ENCODE measurements around the gene CACNA1H.
"Not testable (repeated sequence)": the region's sequence is repeated elsewhere in the genome, so short reads cannot be mapped to it uniquely, and the experiment has no call there.

Gene CACNA1H

GRCh38 chr16:1225728-1226311 is 72.9 kb downstream of the CACNA1H start:
- not testable (repeated sequence) for DNase-seq (ENCODE audit: low read depth)

DNA sequence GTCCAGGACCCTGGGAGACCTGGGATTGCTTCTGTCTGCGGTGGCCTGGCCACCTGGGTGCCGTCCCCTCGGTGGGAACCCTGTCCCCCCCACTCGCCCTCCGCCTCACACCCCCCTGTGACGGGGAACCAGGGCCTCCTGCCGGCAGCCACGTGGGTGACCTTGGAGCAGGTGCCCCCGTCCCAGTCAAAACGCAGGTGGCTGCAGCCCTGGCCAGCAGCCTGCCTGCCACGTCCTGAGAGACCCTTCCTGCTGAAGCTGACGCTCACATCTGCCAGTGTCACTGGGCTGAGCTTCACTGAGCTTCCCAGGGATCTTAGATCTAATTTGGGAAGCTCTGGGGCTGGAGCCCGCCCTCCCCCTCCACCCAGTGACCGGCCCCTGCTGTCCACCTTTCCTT is 73.8 kb downstream of the CACNA1H start:
- not testable (repeated sequence) for DNase-seq (ENCODE audit: low read depth)

DNA sequence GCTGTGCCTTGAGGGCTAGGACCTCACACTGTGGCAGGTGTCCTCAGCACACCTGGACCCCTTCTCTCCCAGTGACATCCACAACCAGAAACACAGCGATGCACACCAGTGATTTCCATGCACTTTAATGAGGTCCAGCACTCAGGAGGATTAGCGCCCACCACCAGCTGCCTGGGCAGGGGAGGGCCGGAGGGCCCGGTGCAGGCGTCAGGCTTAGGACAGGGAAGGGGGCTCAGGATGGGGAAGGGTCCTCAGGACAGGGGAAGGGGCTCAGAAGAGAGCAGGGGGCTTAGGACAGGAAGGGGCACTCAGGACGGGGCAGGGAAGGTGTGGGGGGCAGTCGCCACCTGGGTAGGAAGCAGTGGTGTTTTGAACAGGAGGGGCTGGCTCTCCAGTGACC is 75.3 kb downstream of the CACNA1H start:
- DNase-seq (ENCODE audit: low read depth): not testable (repeated sequence)

DNA sequence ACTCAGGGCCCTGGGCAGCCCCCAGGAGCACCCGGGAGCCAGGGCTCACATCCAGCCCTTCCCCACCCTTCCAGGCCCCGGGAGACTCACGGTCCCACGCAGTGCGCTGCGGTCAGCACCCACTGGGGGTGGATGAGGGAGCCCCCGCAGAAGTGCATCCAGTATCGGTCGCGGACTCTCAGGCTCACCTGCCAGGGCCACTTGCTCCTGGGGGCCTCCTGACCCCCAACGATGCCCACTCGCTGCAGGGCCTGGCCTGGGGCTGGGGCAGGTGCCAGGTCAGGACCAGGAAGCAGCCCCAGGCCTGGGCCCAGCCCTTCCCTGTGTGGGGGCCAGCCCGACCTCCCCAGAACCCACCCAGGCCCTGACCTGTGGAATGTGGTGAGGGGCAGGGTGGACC is 76.6 kb downstream of the CACNA1H start:
- DNase-seq (ENCODE audit: low read depth): not testable (repeated sequence)

- DNase-seq (ENCODE audit: low read depth): not testable (repeated sequence)
Measured at GRCh38 chr16:1230084-1230470, 77.2 kb downstream of the CACNA1H start, which contains the start of gene TPSB2. Gene TPSB2, minus strand, starts transcription at chr16:1230184. Its CDS starts 233 bp downstream, at chr16:1229951.

DNA sequence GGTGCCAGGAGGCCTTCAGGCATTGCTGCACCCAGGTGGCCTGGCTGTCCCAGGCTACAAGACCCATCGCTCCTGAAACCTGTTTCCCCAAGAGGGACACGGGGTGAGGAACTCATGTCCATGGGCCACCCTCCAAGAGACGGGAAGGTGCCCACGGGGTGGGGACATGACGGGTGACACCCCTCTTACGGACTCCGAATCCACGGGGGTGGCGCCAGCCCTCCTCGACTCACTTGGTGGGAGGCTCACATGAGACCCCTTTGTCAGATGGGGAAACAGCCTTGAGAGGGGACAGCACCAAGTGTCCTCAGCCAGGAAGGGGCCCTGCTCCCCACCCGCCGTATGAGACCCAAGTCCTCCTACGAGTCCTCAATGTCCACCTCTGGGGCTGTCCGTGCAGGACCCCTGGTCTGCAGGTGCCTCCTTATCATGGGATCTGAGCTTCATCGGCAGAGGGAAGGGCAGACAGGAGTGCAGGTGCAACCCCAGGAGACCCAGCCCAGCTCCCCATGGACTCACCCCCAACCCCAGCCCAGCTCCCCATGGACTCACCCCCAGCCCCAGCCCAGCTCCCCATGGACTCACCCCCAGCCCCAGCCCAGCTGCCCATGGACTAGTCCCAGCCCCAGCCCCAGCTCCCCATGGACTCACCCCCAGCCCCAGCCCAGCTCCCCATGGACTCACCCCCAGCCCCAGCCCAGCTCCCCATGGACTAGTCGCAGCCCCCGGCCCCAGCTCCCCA is 77.7 kb downstream of the CACNA1H start:
- DNase-seq (ENCODE audit: low read depth): not testable (repeated sequence)

DNA sequence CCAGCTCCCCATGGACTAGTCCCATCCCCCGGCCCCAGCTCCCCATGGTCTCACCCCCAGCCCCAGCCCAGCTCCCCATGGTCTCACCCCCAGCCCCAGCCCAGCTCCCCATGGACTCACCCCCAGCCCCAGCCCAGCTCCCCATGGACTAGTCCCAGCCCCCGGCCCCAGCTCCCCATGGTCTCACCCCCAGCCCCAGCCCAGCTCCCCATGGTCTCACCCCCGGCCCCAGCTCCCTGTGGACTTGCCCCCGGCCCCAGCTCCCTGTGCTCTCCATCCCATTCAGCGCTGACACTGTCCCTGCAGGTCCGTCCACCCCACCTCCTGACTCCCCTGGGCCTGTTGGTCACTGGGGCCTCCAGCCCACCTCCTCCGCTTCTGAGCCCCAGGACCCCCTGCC is 78.4 kb downstream of the CACNA1H start:
- DNase-seq (ENCODE audit: low read depth): not testable (repeated sequence)

DNA sequence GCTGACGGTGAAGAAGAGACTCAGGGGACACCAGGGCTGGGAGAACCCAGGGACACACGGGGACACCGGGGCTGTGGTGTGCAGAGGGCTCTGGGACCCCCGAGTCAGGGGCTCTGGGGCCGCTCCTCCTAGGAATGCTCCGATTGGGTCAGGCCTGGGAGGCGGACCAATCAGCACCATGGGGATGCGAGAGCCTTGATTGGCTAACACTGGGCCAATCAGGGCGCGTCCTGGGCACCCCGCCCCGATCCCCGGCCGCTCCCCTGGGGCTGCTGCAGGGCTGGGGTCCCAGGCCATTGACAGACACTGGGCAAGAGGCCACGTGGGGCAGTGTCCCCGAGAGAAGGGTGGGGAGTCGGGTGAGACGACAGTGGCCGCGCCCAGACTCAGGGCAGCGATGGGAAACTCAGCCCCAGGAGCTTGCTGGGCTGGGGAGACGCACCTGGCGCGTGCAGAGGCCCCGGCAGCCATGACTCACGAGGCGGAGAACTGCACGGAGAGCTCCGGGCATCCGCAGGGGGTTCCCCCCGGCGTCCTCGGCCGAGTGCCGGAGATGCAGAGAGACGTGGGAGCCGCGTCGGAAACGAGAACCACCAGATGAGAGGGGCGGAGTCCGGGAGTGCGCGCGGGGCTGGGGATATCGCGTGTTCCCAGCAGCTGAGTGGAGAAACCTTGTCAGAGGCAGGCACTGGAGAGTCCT is 79.3 kb downstream of the CACNA1H start:
- DNase-seq (ENCODE audit: low read depth): not testable (repeated sequence)

DNA sequence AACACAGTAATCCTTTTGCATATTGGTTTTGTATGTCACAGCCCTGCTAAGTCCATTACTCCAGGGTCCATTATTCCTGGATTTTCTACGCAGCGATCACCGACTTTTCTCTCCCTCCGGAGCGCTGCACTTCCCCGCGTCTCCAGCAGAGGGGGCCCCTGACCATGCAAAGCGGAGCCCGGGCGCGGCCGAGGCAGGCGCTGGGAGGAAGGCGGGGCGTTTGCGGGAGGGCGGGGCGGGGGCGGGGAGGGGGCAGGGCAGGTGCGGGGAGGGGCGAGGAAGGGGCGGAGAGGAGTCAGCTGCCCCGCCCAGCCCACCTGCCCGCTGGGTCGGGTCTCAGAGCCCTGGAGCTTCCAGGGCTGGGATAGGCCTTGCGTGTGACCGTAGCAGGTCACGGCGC is 83.8 kb downstream of the CACNA1H start:
- DNase-seq (ENCODE audit: low read depth): not testable (repeated sequence)

DNA sequence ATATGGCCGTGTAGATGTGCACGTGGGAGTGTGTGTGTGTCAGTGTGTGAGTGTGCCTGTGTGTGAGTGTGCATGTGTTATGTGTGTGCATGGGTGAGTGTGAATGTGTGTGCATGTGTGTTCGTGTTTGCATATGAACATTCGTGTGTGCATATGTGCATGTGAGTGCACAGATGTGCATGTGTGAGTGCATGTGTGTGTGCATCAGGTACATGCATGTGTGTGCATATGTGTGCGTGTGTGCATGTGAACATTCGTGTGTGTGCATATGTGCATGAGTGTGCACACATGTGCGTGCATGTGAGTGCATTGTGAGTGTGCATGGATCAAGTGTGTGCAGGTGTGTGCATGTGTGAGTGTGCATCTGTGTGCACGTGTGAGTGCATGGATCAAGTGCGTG is 85.1 kb downstream of the CACNA1H start:
- no peak for DNase-seq (ENCODE audit: low read depth)

GRCh38 chr16:1238909-1239308 is 86.0 kb downstream of the CACNA1H start:
- DNase-seq (ENCODE audit: low read depth): not testable (repeated sequence)

GRCh38 chr16:1239575-1239974 is 86.7 kb downstream of the CACNA1H start:
- DNase-seq (ENCODE audit: low read depth): not testable (repeated sequence)

- DNase-seq (ENCODE audit: low read depth): not testable (repeated sequence)
Measured at GRCh38 chr16:1240436-1240835, 87.5 kb downstream of the CACNA1H start, which contains the start of gene TPSAB1. Gene TPSAB1, plus strand, starts transcription at chr16:1240705. Its CDS starts 234 bp downstream, at chr16:1240939.

GRCh38 chr16:1241081-1241480 is 88.2 kb downstream of the CACNA1H start:
- DNase-seq (ENCODE audit: low read depth): not testable (repeated sequence)

GRCh38 chr16:1243363-1243762 is 90.5 kb downstream of the CACNA1H start:
- not testable (repeated sequence) for DNase-seq (ENCODE audit: low read depth)

GRCh38 chr16:1243907-1244850 is 91.3 kb downstream of the CACNA1H start:
- DNase-seq (ENCODE audit: low read depth): not testable (repeated sequence)

DNA sequence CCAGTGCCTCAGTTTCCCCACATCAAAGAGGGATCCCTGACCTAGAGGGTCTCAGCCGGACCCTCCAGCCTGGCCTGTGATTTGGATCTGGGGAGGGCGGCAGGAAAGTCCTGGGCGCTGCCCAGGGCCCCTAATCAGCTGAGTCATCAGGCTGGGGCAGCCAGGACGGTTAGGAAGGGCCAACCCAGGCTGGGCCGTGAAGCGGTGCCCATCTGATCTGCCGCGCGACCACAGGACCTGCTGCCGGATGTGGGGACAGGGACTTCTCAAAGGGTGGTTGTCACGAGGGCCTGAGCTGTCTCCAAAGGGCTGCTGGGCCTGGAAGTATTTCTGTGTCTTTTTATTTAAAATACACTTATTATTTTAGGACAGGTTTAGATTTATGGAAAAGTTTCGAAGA is 92.0 kb downstream of the CACNA1H start:
- no peak for DNase-seq (ENCODE audit: low read depth)

DNA sequence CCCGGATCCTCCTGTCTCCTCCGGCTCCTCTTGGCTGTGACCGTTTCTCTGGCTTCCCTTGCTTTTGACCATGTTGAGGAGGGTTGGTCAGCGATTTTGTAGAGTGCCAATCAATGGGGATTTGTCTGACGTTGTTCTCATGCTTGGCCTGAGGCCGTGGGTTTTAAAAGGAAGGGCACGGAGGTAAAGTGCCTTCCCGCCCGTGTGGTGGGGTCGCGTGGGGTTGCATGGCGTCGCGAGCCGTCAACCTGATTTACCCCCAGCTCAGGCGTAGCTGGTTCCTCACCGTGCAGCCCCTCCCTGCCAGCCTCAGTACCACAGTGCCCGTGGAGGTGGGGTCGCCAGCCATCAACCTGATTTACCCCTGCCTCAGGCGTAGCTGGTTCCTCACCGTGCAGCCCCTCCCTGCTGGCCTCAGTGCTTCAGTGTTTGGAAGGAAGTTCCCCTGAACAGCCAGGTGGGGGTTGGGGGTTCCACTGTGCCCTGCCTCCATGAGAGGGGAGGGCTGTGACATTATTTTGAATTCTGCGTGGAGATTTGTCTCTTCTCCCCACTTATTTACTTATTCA is 92.6 kb downstream of the CACNA1H start:
- no peak for DNase-seq (ENCODE audit: low read depth)

DNA sequence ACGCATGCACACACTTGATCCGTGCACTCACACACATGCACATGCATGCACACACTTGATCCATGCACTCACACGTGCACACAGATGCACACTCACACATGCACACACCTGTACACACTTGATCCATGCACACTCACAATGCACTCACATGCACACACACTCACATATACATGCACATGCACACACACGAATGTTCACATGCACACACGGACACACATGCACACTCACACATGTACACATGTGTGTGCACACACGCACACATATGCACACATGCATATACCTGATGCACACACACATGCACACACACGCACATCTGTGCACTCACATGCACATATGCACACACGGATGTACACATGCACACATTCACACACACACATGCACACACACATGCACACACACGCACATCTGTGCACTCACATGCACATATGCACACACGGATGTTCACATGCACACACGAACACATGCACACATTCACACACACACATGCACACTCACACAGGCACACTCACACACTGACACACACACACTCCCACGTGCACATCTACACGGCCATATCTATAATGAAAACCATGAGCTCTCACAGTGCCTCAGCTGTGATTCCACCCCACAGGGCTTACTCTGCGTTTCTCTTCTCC is 95.1 kb downstream of the CACNA1H start:
- DNase-seq (ENCODE audit: low read depth): not testable (repeated sequence)

DNA sequence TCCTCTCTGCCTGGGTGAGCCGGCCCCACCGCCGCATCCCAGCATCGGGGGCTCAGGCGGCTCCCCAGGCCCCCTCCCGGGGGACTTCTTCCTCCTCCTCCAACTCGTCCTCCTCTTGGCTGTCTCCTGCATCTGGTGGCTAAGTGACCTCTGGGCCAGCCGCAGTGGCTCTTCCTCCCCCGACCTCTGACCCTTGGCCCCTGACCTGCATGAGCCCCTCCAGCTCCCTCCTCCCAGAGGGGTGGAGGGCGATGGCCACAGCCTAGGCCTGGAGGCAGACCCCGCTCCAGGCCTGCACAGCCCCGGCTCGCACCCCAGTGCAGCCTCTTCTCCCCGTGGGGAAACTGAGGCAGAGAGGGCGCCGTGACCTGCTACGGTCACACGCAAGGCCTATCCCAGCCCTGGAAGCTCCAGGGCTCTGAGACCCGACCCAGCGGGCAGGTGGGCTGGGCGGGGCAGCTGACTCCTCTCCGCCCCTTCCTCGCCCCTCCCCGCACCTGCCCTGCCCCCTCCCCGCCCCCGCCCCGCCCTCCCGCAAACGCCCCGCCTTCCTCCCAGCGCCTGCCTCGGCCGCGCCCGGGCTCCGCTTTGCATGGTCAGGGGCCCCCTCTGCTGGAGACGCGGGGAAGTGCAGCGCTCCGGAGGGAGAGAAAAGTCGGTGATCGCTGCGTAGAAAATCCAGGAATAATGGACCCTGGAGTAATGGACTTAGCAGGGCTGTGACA is 96.3 kb downstream of the CACNA1H start:
- DNase-seq (ENCODE audit: low read depth): not testable (repeated sequence)
